Liver (tissue), 9 donors: ENCODE data around the gene GHITM. TPM values are rescaled to one million over a fixed set of nuclear protein-coding genes. Genes with fewer than 3 reads are reported as not detected.

Experiments used
- DNase-seq: peaks from one replicate; pipeline ENCODE4 v3.0.0-alpha.2; 2017; ENCODE audit warnings: low spot score
- H3K27ac ChIP-seq, 2 donors: one replicate each; pipeline ENCODE4 v1.7.0; 2013; ENCODE audit warnings: inconsistent platforms in 2 of 2, low read length in 2 of 2, control low read depth in 1 of 2, low read depth in 1 of 2, mild to moderate bottlenecking in 1 of 2
- H3K27me3 ChIP-seq, 4 donors: one replicate each; pipeline versions ENCODE4 v1.6.1 to v1.7.0; 2013; ENCODE audit warnings: low read length in 3 of 4, inconsistent platforms in 1 of 4, mild to moderate bottlenecking in 1 of 4, moderate library complexity in 1 of 4; ENCODE audit not compliant: control insufficient read depth in 4 of 4, insufficient read depth in 4 of 4
- H3K36me3 ChIP-seq, 4 donors: one replicate each; pipeline versions ENCODE4 v1.6.1 to v1.7.0; 2013; ENCODE audit warnings: low read length in 3 of 4, mild to moderate bottlenecking in 3 of 4, low read depth in 1 of 4, moderate library complexity in 1 of 4; ENCODE audit not compliant: control insufficient read depth in 4 of 4, insufficient read depth in 3 of 4
- H3K4me1 ChIP-seq, 4 donors: one replicate each; pipeline versions ENCODE4 v1.6.1 to v1.7.0; 2013; ENCODE audit warnings: low read length in 3 of 4, mild to moderate bottlenecking in 3 of 4, moderate library complexity in 1 of 4; ENCODE audit not compliant: control insufficient read depth in 4 of 4, insufficient read depth in 4 of 4
- H3K4me3 ChIP-seq, 3 donors: one replicate each; pipeline versions ENCODE4 v1.6.1 to v1.7.0; 2013; ENCODE audit warnings: low read length in 3 of 3, control low read depth in 1 of 3, low read depth in 1 of 3, mild to moderate bottlenecking in 1 of 3
- H3K9ac ChIP-seq, 2 donors: one replicate each; pipeline ENCODE4 v1.7.0; 2013; ENCODE audit warnings: low read length in 2 of 2, mild to moderate bottlenecking in 2 of 2, moderate library complexity in 2 of 2, control low read depth in 1 of 2, low read depth in 1 of 2
- H3K9me3 ChIP-seq, 4 donors: one replicate each; pipeline versions ENCODE4 v1.6.1 to v1.7.0; 2013; ENCODE audit warnings: low read length in 3 of 4; ENCODE audit not compliant: control insufficient read depth in 4 of 4
- ATF3 ChIP-seq: IDR thresholded peaks from 2 replicates; pipeline ENCODE4 v1.6.1; 2016; ENCODE audit warnings: antibody characterized with exemption
- CTCF ChIP-seq: fragments of 150-350 bp; IDR thresholded peaks from 2 replicates; pipeline ENCODE4 v1.5.1; 2017; ENCODE audit warnings: improper control_type of control experiment, low read depth, low read length; ENCODE audit not compliant: missing input control
- EGR1 ChIP-seq, 2 donors: IDR thresholded peaks; 2 replicates each; pipeline ENCODE4 v1.6.1; 2016 to 2018; ENCODE audit warnings: antibody characterized with exemption in 2 of 2, low read depth in 2 of 2
- FOXA1 ChIP-seq: IDR thresholded peaks from 2 replicates; pipeline ENCODE4 v1.6.1; 2016; ENCODE audit warnings: antibody characterized with exemption
- FOXA2 ChIP-seq: IDR thresholded peaks from 2 replicates; pipeline ENCODE4 v1.6.1; 2016; ENCODE audit warnings: antibody characterized with exemption
- GABPA ChIP-seq, 2 donors: IDR thresholded peaks in 1 of 2; conservative IDR thresholded peaks in 1 of 2; 2 replicates each; pipeline ENCODE4 v1.6.1; 2016; ENCODE audit warnings: antibody characterized with exemption in 2 of 2, mild to moderate bottlenecking in 1 of 2, moderate library complexity in 1 of 2
- HNF4A ChIP-seq, 2 donors: conservative IDR thresholded peaks; 2 replicates each; pipeline ENCODE4 v1.6.1; 2016; ENCODE audit warnings: antibody characterized with exemption in 2 of 2, mild to moderate bottlenecking in 2 of 2
- HNF4G ChIP-seq: IDR thresholded peaks from 2 replicates; pipeline ENCODE4 v1.6.1; 2016; ENCODE audit warnings: antibody characterized with exemption
- JUND ChIP-seq, 2 donors: IDR thresholded peaks; 2 replicates each; pipeline ENCODE4 v1.6.1; 2016; ENCODE audit warnings: antibody characterized with exemption in 2 of 2
- MAX ChIP-seq: IDR thresholded peaks from 2 replicates; pipeline ENCODE4 v1.6.1; 2016; ENCODE audit warnings: antibody characterized with exemption
- NR2F2 ChIP-seq: IDR thresholded peaks from 2 replicates; pipeline ENCODE4 v1.6.1; 2016; ENCODE audit warnings: antibody characterized with exemption
- RAD21 ChIP-seq, 2 donors: IDR thresholded peaks; 2 replicates each; pipeline ENCODE4 v1.6.1; 2016; ENCODE audit warnings: antibody characterized with exemption in 2 of 2, mild to moderate bottlenecking in 2 of 2
- REST ChIP-seq: IDR thresholded peaks from 2 replicates; pipeline ENCODE4 v1.6.1; 2016; ENCODE audit warnings: antibody characterized with exemption, mild to moderate bottlenecking
- RXRA ChIP-seq, 2 donors: IDR thresholded peaks; 2 replicates each; pipeline ENCODE4 v1.6.1; 2017 to 2018; ENCODE audit warnings: antibody characterized with exemption in 2 of 2, mild to moderate bottlenecking in 1 of 2
- SP1 ChIP-seq: IDR thresholded peaks from 2 replicates; pipeline ENCODE4 v1.6.1; 2018; ENCODE audit warnings: antibody characterized with exemption, mild to moderate bottlenecking
- TAF1 ChIP-seq: conservative IDR thresholded peaks from 2 replicates; pipeline ENCODE4 v1.6.1; 2016; ENCODE audit warnings: antibody characterized with exemption, mild to moderate bottlenecking
- YY1 ChIP-seq: IDR thresholded peaks from 2 replicates; pipeline ENCODE4 v1.6.1; 2016; ENCODE audit warnings: antibody characterized with exemption, mild to moderate bottlenecking
- ZBTB33 ChIP-seq: IDR thresholded peaks from 2 replicates; pipeline ENCODE4 v1.6.1; 2016; ENCODE audit warnings: antibody characterized with exemption
- WGBS: extraction: QIAGEN DNeasy Blood & Tissue Kit; methylation state at CpG from one replicate; pipeline ENCODE4 v1.1.7; 2013; 5-methylcytosine and 5-hydroxymethylcytosine counted together
- polyA plus RNA-seq, 2 donors: library from polyadenylated mRNA; stranded (reverse) in 1 of 2; unstranded in 1 of 2; fragments of 200-250 nt in 1 of 2; fragments of >200 nt in 1 of 2; fragmentation: Nextera tagmentation in 1 of 2; extraction: Ambion mirVana in 1 of 2; gene quantifications; one replicate each; pipeline versions ENCODE4 v1.2.1 to v1.2.3, GENCODE V29; 2013 to 2015
- total RNA-seq, 2 donors: library from RNA; depleted of rRNA; stranded (reverse); fragments of >200 nt; gene quantifications; one replicate each; pipeline ENCODE4 v1.2.3, GENCODE V29; 2014
- donor health status: healthy.
- donor health status: healthy.
- donor health status: healthy.
- donor health status: healthy.
- donor health status: healthy.

GHITM gene
- total and polyA plus RNA-seq, 4 donors: 156 to 252 (median 194) TPM

GRCh38 chr10:84181631-84182030 lies 42.3 kb downstream of the GHITM start:
- 84% methylated on average over 5 of the region's 5 CpGs for WGBS

More at GRCh38 chr10:84181631-84182030, 42.3 kb downstream of the GHITM start:
- H3K36me3 ChIP-seq: no peaks in the 10 kb centered on the region
- DNase-seq: no peak
- H3K27me3 ChIP-seq: no peaks in the 10 kb centered on the region
- H3K9ac ChIP-seq: no peak overlapping the region
- H3K4me3 ChIP-seq: no peak overlapping the region
- no peaks in the 10 kb centered on the region for H3K9me3 ChIP-seq
- TF ChIP-seq EGR1 (IDR thresholded peaks at IDR 0.05; ENCODE audit: low read depth in 2 of 2) (no peak), NR2F2 (no peak), CTCF (no peak), MAX (no peak), SP1 (no peak), YY1 (no peak), REST (no peak), FOXA2 (no peak), RAD21 (IDR thresholded peaks at IDR 0.05) (no peak), TAF1 (no peak), ZBTB33 (no peak), ATF3 (no peak), HNF4A (conservative IDR thresholded peaks at IDR 0.05) (no peak), FOXA1 (no peak), GABPA (IDR thresholded peaks at IDR 0.05 in 1 of 2, conservative IDR thresholded peaks at IDR 0.05 in 1 of 2) (no peak), RXRA (IDR thresholded peaks at IDR 0.05) (no peak), HNF4G (no peak), JUND (IDR thresholded peaks at IDR 0.05) (no peak)
- no peak overlapping the region for H3K27ac ChIP-seq
- no peaks in the 10 kb centered on the region for H3K4me1 ChIP-seq
